ENCODE data around the gene REG4.
"Not testable (repeated sequence)": the region's sequence is repeated elsewhere in the genome, so short reads cannot be mapped to it uniquely, and the experiment has no call there.

DNA sequence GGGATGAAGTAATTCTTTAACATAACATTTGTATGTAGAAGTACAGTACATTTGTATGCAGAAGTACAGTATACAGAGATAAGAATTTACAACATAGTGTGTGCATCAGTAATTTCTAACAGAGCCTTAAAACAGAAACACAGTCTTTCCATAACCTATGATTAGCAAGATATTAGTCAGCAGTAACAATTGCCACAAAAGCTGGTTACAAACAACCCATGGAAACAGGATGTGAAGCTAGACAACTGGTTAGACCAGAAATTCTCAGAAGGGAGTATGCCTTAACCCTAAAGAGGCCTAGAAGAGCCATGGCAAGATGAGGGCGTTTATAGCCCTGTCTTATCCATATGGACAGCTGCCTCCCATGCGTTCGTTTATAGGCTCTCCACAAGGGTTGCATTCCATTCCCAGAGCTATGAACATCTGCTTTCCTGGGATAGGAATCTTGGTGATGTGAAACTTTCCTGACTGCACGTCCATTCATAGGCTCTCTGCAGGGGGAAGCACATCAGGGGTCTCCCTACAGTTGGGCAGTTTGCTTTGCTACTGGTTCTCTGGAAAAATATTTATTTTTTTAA lies 24.7 kb downstream of the REG4 start:
- TF ChIP-seq POLR2A (IDR thresholded peaks at IDR 0.05), result not testable (repeated sequence)
- TF ChIP-seq, protein P1, sequence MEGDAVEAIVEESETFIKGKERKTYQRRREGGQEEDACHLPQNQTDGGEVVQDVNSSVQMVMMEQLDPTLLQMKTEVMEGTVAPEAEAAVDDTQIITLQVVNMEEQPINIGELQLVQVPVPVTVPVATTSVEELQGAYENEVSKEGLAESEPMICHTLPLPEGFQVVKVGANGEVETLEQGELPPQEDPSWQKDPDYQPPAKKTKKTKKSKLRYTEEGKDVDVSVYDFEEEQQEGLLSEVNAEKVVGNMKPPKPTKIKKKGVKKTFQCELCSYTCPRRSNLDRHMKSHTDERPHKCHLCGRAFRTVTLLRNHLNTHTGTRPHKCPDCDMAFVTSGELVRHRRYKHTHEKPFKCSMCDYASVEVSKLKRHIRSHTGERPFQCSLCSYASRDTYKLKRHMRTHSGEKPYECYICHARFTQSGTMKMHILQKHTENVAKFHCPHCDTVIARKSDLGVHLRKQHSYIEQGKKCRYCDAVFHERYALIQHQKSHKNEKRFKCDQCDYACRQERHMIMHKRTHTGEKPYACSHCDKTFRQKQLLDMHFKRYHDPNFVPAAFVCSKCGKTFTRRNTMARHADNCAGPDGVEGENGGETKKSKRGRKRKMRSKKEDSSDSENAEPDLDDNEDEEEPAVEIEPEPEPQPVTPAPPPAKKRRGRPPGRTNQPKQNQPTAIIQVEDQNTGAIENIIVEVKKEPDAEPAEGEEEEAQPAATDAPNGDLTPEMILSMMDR (IDR thresholded peaks at IDR 0.05), result not testable (repeated sequence)

All from heart left ventricle (tissue), 13 donors.